Hematopoietic multipotent progenitor cell treated with erythropoietin and hydrocortisone succinate and interleukin-3 and kit ligand, for 8 days (in vitro differentiated cells): ENCODE results near the gene MYOM3.

Experiments used
- DNase-seq: peaks from one replicate; pipeline ENCODE4 v3.0.0-alpha.2; 2015

The MYOM3 gene

GRCh38 chr1:24111996-24112779, at the start of gene MYOM3:
Gene MYOM3 (minus strand): TSS chr1:24112135. CDS start chr1:24108636, 3,499 bp downstream.
- DNase-seq: peak; percentile 73

- no peak for DNase-seq
Measured at GRCh38 chr1:24161270-24161669, 49.3 kb upstream of the MYOM3 start.

- DNase-seq: no peak
Measured at GRCh38 chr1:24159366-24159765, 47.4 kb upstream of the MYOM3 start.

- DNase-seq: no peak
Measured at GRCh38 chr1:24157918-24158481, 46.1 kb upstream of the MYOM3 start.

GRCh38 chr1:24156542-24157260, 44.8 kb upstream of the MYOM3 start:
- DNase-seq: no peak

GRCh38 chr1:24155011-24155782, 43.3 kb upstream of the MYOM3 start:
- peak; percentile 9 for DNase-seq

- no peak for DNase-seq
Measured at GRCh38 chr1:24154215-24154614, 42.3 kb upstream of the MYOM3 start.

- no peak for DNase-seq
Measured at GRCh38 chr1:24152631-24153494, 40.9 kb upstream of the MYOM3 start.

- DNase-seq: no peak
Measured at GRCh38 chr1:24151175-24151533, 39.2 kb upstream of the MYOM3 start.

- DNase-seq: peak; percentile 72
Measured at GRCh38 chr1:24150234-24151174, 38.6 kb upstream of the MYOM3 start.

GRCh38 chr1:24149866-24150233, 37.9 kb upstream of the MYOM3 start:
- DNase-seq: peak; percentile 53

- DNase-seq: no peak
Measured at GRCh38 chr1:24147816-24148215, 35.9 kb upstream of the MYOM3 start.

GRCh38 chr1:24147194-24147593, 35.3 kb upstream of the MYOM3 start:
- DNase-seq: no peak

- no peak for DNase-seq
Measured at GRCh38 chr1:24142546-24143534, 30.9 kb upstream of the MYOM3 start, which contains the start of gene IL22RA1. Gene IL22RA1 (minus strand): TSS chr1:24143140. CDS start chr1:24143082, 58 bp downstream.

GRCh38 chr1:24141311-24141997, 29.5 kb upstream of the MYOM3 start:
- DNase-seq: no peak

GRCh38 chr1:24140741-24141181, 28.8 kb upstream of the MYOM3 start:
- no peak for DNase-seq

- no peak for DNase-seq
Measured at GRCh38 chr1:24139841-24140425, 28.0 kb upstream of the MYOM3 start.

GRCh38 chr1:24139222-24139489, 27.2 kb upstream of the MYOM3 start:
- no peak for DNase-seq
